ENCODE data around the gene VPS37C.
"Not testable (repeated sequence)": the region's sequence is repeated elsewhere in the genome, so short reads cannot be mapped to it uniquely, and the experiment has no call there.

Gene VPS37C

DNA sequence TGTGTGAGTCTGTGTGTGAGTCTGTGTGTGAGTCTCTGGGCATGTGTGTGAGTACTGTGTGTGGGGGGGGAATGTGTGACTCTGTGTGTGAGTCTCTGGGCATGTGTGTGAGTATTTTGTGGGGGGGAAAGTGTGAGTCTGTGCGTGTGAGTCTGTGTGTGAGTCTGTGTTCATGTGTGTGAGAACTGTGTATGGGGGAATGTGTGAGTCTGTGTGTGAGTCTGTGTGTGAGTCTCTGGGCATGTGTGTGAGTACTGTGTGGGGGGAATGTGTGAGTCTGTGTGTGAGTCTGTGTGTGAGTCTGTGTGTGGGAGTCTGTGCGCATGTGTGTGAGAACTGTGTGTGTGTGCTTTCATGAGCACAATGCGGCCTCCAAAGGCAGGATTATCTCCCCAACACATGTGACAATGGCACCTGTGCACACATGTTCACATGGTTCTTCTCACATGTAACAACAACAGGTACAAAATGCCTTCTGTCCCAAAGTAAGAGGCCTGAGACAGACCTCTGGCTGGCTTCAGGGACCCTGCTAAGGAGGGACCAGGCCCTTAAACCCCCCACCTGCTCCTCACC, 57.3 kb downstream of the VPS37C start:
- DNase-seq = no peak
- TF ChIP-seq, protein P1, sequence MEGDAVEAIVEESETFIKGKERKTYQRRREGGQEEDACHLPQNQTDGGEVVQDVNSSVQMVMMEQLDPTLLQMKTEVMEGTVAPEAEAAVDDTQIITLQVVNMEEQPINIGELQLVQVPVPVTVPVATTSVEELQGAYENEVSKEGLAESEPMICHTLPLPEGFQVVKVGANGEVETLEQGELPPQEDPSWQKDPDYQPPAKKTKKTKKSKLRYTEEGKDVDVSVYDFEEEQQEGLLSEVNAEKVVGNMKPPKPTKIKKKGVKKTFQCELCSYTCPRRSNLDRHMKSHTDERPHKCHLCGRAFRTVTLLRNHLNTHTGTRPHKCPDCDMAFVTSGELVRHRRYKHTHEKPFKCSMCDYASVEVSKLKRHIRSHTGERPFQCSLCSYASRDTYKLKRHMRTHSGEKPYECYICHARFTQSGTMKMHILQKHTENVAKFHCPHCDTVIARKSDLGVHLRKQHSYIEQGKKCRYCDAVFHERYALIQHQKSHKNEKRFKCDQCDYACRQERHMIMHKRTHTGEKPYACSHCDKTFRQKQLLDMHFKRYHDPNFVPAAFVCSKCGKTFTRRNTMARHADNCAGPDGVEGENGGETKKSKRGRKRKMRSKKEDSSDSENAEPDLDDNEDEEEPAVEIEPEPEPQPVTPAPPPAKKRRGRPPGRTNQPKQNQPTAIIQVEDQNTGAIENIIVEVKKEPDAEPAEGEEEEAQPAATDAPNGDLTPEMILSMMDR (IDR thresholded peaks at IDR 0.05) = no peak
- Mint-ChIP-seq H3K9me3 (no peaks in the 10 kb centered on the region), H3K36me3 (ENCODE audit: low read depth) (no peaks in the 10 kb centered on the region), H3K4me3 (no peak overlapping the region), H3K27me3 (ENCODE audit: low read depth, poor library complexity) (peaks cover 8% of the 10 kb centered on the region), H3K27ac (peak overlapping the region; percentile 16), H3K4me1 (peaks cover 32% of the 10 kb centered on the region)

DNA sequence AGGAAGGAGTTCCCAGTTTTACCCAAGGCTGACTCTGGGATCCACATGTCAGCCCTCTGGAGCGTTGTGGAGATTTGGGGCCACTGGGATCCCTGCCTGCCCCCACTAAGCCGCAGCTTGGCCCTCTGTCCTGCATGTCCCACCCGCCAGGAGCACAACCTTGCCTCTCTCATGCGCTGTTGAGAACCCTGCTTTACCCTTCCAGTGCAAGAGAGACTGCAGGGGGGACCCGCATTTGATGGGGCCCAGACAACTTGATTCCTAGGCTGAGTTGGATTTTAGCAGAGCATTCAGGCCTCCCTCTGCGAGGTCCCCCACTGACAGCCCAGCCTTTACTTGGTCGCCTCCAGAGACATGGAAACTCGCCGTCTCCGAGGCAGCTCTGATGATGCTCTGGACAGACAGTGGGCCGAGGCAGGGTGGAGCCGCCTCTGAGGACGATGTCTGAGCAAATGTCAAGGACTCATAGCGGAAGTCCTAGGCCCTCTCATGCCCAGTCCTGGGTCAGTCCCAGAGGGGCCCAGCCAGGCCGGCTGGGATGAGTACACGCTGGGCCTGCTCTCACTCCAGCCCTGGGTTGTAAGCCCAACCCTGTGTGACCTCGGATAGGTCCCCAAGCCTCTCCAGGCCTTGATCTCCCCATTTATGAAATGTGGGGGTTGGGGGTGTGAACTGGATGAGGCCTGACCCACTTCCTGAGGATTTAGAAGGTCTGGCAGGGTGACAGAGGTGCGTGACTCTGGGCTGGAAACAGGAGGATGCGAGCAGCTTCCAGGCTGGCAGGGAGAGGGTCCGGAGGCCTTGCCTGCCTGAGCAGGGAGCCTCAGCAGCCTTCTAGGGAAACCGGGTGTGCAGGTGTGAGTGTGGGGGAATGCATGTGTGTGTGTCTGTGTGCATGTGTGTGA, 58.3 kb downstream of the VPS37C start:
- no peak for DNase-seq
- Mint-ChIP-seq H3K27me3 (ENCODE audit: low read depth, poor library complexity) (peaks cover 8% of the 10 kb centered on the region), H3K9me3 (no peaks in the 10 kb centered on the region), H3K4me1 (peaks cover 22% of the 10 kb centered on the region), H3K27ac (peak overlapping the region; percentile 16), H3K4me3 (no peak overlapping the region), H3K36me3 (ENCODE audit: low read depth) (no peaks in the 10 kb centered on the region)
- TF ChIP-seq, protein P1 (IDR thresholded peaks at IDR 0.05) = no peak

DNA sequence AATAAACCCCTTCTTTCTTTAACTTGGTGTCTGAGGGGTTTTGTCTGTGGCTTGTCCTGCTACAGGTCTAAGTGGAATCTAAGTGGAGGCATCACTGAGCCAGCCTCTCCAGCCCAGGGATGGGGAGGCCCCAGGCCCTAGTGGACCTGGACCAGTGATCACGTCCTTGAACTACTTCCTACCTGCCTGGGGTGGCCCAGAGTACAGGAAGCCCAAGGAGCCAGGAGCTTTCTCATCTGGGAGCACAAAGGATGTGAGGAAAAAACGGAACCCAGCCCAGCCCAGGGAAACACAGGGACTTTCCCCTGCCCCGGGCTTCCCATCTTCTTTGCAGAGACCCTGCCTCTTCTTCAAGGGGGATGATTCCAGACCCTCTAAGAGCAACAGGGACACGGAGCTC, 62.4 kb downstream of the VPS37C start:
- Mint-ChIP-seq H3K4me3 (no peak overlapping the region), H3K4me1 (peaks cover 6% of the 10 kb centered on the region), H3K27ac (no peak overlapping the region), H3K9me3 (peaks cover 18% of the 10 kb centered on the region), H3K27me3 (ENCODE audit: low read depth, poor library complexity) (peaks cover 4% of the 10 kb centered on the region), H3K36me3 (ENCODE audit: low read depth) (peaks cover 5% of the 10 kb centered on the region)
- TF ChIP-seq, protein P1 (IDR thresholded peaks at IDR 0.05) = no peak
- DNase-seq = no peak

DNA sequence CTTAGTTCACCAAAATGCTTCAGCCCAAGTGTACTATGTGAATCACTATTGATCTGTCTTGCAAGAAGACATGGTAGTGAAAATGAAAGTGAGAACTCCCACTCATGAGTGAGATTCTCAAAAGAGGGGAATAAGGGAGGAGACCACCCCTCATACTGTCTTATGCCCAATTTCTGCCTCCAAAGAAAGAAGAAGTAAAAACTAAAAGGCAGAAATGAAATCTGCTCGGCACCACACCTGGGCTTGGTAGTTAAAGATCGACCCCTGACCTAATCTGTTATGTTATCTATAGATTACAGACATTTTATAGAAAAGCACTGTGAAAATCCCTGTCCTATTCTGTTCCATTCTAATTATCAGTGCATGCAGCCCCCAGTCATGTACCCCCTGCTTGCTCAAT, 63.0 kb downstream of the VPS37C start:
- not testable (repeated sequence) for H3K27me3 Mint-ChIP-seq (ENCODE audit: low read depth, poor library complexity); H3K4me3 Mint-ChIP-seq; H3K36me3 Mint-ChIP-seq (ENCODE audit: low read depth); DNase-seq; H3K4me1 Mint-ChIP-seq; H3K27ac Mint-ChIP-seq
- H3K9me3 Mint-ChIP-seq = peaks cover 22% of the 10 kb centered on the region

DNA sequence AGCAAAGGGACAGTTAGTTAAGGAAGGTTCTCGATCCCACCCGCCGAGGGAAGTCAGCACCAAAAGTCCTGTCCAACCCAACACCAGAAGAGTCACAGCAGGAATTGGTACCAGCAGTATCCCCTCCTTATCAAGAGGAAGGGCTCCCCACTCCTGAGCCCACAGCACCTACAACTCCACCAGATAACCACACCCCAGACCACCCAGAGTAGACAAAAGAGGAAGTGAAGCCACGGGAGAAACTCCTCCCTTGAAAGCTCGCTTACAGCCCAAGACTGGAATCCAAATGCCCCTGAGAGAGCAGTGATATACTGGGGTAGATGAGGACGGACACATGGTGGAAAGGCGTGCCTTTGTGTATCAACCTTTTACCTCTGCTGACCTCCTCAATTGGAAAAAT, 66.2 kb downstream of the VPS37C start:
- H3K36me3 Mint-ChIP-seq (ENCODE audit: low read depth) = peaks cover 5% of the 10 kb centered on the region
- TF ChIP-seq, protein P1 (IDR thresholded peaks at IDR 0.05) = no peak
- H3K9me3 Mint-ChIP-seq = peaks cover 31% of the 10 kb centered on the region
- H3K4me3 Mint-ChIP-seq = no peak overlapping the region
- no peak for DNase-seq
- no peak overlapping the region for H3K27ac Mint-ChIP-seq
- H3K27me3 Mint-ChIP-seq (ENCODE audit: low read depth, poor library complexity) = peaks cover 7% of the 10 kb centered on the region
- peaks cover 16% of the 10 kb centered on the region for H3K4me1 Mint-ChIP-seq

DNA sequence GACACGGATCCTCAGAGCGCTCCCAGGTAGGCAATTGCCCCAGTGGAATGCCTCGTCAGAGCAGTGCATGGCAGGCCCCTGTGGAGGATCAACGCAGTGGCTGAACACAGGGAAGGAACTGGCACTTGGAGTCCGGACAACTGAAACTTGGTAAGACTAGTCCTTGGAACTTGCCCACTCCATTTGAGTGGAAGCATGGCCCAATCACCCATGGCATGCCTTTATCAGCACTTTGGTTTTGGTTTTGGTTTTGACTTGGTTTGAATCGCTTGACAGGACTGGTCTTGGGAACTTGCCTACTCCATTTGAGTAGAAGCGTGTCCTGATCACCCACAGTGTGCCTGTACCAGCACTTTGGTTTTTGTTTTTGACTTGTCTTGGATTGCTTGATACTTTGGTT, 67.1 kb downstream of the VPS37C start:
- not testable (repeated sequence) for H3K27me3 Mint-ChIP-seq (ENCODE audit: low read depth, poor library complexity); H3K27ac Mint-ChIP-seq; DNase-seq; H3K4me3 Mint-ChIP-seq; H3K36me3 Mint-ChIP-seq (ENCODE audit: low read depth)
- Mint-ChIP-seq H3K4me1 (peaks cover 21% of the 10 kb centered on the region), H3K9me3 (peaks cover 31% of the 10 kb centered on the region)

Data from nephron progenitor cell (in vitro differentiated cells).